Fibroblast of the aortic adventitia (primary cell): ENCODE results near the gene LBX2. TPM values are rescaled to one million over a fixed set of nuclear protein-coding genes. Genes with fewer than 3 reads are reported as not detected.
A peak's percentile ranks its signal among the peaks of the same experiment; 100 is the strongest.

Experiments
- DNase-seq: peaks from one replicate; pipeline ENCODE4 v3.0.0-alpha.2; 2010; ENCODE audit warnings: low read depth
- H3K4me3 ChIP-seq: 2 replicates; pipeline ENCODE4 v1.5.1; 2011; ENCODE audit warnings: low read depth, mild to moderate bottlenecking, control low read depth, low read length, moderate library complexity
- CTCF ChIP-seq: IDR thresholded peaks from 2 replicates; pipeline ENCODE4 v1.5.1; 2011; ENCODE audit warnings: mild to moderate bottlenecking, low read length, control low read depth, inconsistent platforms; ENCODE audit not compliant: insufficient read depth
- total RNA-seq: library from RNA; depleted of rRNA; stranded (reverse); fragments of >200 nt; gene quantifications from 2 replicates; pipeline ENCODE4 v1.2.3, GENCODE V29; 2012; ENCODE audit warnings: low replicate concordance

The LBX2 gene
- total RNA-seq, 1 donor, result 2.0 TPM

- no peak for TF ChIP-seq CTCF
- no peak for DNase-seq
These were observed 4.4 kb upstream of the LBX2 start for GRCh38 chr2:74503506-74504475.

GRCh38 chr2:74502720-74503505, 3.5 kb upstream of the LBX2 start:
- peak; percentile 29 for TF ChIP-seq CTCF
- peak; percentile 86 for DNase-seq
- peak overlapping the region; percentile 69 for H3K4me3 ChIP-seq

More at GRCh38 chr2:74503506-74504475, 4.4 kb upstream of the LBX2 start:
- peak overlapping the region; percentile 69 for H3K4me3 ChIP-seq

GRCh38 chr2:74502147-74502719, 2.8 kb upstream of the LBX2 start:
- peak overlapping the region; percentile 69 for H3K4me3 ChIP-seq
- TF ChIP-seq CTCF, result no peak
- no peak for DNase-seq

GRCh38 chr2:74501335-74502071, 2.1 kb upstream of the LBX2 start:
- no peak for TF ChIP-seq CTCF
- no peak overlapping the region for H3K4me3 ChIP-seq
- no peak for DNase-seq

- TF ChIP-seq CTCF, result no peak
- no peak for DNase-seq
These were observed 1.2 kb upstream of the LBX2 start for GRCh38 chr2:74500578-74500946.

GRCh38 chr2:74499940-74500577, 656 bp upstream of the LBX2 start:
- H3K4me3 ChIP-seq, result no peak overlapping the region
- no peak for TF ChIP-seq CTCF
- no peak for DNase-seq

More at GRCh38 chr2:74500578-74500946, 1.2 kb upstream of the LBX2 start:
- H3K4me3 ChIP-seq, result no peak overlapping the region
